Skeletal muscle cell (primary cell): ENCODE results near the gene C7orf25.
"Not testable (repeated sequence)": the region's sequence is repeated elsewhere in the genome, so short reads cannot be mapped to it uniquely, and the experiment has no call there.

ENCODE experiments used
- DNase-seq: peaks from one replicate; pipeline ENCODE4 v3.0.0-alpha.2; 2010; ENCODE audit warnings: low read depth
- H3K4me3 ChIP-seq: 2 replicates; pipeline ENCODE4 v1.5.1; 2011; ENCODE audit warnings: low read depth, mild to moderate bottlenecking, control low read depth, low read length, moderate library complexity

Gene C7orf25

GRCh38 chr7:42886129-42886528, 25.7 kb downstream of the C7orf25 start:
- no peak overlapping the region for H3K4me3 ChIP-seq
- no peak for DNase-seq

GRCh38 chr7:42885183-42885582, 26.7 kb downstream of the C7orf25 start:
- H3K4me3 ChIP-seq, DNase-seq: not testable (repeated sequence)

DNA sequence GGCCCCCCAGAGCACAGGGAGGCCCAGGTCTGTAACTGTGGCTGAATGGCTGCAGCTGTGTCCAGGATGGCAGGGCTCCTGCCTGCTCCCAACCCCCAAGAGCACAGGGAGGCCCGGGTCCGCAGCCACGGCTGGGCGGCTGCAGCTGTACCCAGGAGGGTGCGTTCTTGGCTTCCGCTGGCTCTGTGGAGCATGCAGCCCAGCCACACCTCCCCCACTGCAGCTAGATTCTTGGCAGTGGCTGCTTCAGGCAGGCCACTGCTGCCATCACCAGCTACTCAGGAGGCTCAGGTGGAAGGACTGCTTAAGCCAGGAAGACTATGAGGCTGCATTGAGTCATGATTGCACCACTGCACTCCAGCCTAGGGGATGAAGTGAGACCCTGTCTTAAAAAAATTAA, 27.9 kb downstream of the C7orf25 start:
- no peak for DNase-seq
- H3K4me3 ChIP-seq: no peak overlapping the region

GRCh38 chr7:42880392-42880791, 31.5 kb downstream of the C7orf25 start:
- no peak for DNase-seq
- H3K4me3 ChIP-seq: no peak overlapping the region

GRCh38 chr7:42878303-42878702, 33.6 kb downstream of the C7orf25 start:
- DNase-seq: no peak
- no peak overlapping the region for H3K4me3 ChIP-seq

DNA sequence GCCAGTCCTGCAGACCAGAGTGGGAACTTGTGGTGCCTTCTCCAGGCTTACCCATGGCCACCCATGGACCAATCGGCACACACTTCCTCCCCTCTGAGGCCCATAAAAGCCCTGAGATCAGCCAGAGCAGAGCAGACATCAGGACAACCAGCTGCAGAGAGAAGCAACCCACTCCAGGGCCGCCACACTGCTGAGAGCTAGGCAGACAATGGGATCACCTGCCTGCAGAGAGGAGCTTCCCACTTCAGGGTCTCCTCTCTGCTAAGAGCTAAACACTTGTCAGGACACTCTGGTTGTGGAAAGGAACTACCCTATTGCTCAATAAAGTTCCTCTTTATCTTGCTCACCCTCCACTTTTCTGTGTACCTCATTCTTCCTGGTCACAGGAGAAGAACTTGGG, 34.0 kb downstream of the C7orf25 start:
- H3K4me3 ChIP-seq: no peak overlapping the region
- no peak for DNase-seq

DNA sequence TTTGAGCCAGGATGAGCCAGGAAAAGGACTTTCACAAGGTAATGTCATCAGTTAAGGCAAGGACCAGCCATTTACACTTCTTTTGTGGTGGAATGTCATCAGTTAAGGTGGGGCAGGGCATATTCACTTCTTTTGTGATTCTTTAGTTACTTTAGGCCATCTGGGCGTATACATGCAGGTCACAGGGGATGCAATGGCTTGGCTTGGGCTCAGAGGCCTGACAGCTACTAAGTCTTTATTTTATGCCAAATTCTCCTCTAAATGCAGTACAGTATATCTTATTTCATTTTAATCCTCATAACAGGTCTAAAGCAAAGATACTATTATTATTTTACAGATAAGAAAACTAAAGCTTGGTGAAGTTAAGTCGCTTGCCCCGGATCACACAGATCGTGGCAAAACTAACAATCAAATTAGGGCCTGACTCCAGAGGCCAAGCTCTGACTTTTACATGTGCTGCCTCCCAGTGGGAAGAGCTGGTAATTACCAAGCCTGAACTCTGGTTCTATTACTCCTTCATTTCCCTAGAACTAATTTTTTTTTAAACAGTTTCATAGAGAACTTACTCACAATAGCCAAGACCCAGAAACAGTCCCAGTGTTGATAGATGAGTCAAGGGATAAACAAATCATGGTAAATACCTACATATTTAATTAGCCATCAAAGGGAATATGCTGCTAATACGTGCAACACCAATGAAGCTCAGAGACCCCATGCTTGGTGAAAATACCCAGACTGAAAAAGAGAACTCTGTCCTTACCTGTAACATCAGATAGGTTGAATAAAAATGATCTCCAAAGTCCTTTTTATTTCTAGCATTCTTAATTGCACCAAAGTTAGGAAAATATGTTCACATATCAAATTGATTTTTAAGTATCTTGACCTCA, 35.4 kb downstream of the C7orf25 start:
- DNase-seq: no peak
- no peak overlapping the region for H3K4me3 ChIP-seq

- H3K4me3 ChIP-seq: no peak overlapping the region
- no peak for DNase-seq
Observed at GRCh38 chr7:42869131-42870020, 42.5 kb downstream of the C7orf25 start.

DNA sequence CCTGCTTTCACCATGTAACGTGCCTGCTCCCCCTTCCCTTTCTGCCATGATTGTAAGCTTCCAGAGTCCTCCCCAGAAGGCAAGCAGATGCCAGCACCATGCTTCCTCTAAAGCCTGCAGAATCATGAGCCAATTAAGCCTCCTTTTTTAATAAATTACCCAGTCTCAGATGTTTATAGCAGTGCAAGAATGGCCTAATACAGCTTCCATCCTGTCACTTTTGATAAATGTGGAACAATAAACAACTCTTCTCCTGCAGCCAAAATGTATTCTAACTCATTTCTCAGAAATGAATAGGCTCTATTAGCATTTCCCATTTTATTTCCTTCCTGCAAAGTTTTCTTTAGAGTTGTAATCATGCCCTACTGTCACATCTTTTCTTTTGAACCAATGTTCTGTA, 43.4 kb downstream of the C7orf25 start:
- no peak overlapping the region for H3K4me3 ChIP-seq
- DNase-seq: no peak
